Activated T-helper 1 cell treated with anti-CD3 and anti-CD28 coated beads, Interleukin-12 subunit alpha, Interleukin-12 subunit beta, Interleukin-2, Interleukin-4 antibody, amounts not matched to agents 30 ng/mL and 10 ng/mL and 1 ng/mL, durations not matched to agents 14 hours and 24 hours and 36 hours (primary cell): ENCODE data around the gene IL1F10. TPM values are rescaled to one million over a fixed set of nuclear protein-coding genes. Genes with fewer than 3 reads are reported as not detected.

Source experiments
- DNase-seq: peaks from one replicate; pipeline ENCODE4 v3.0.0; 2021; ENCODE audit warnings: low spot score
- H3K27ac Mint-ChIP-seq: one replicate; pipeline ENCODE4 v1.8.0; 2021; ENCODE audit warnings: mild to moderate bottlenecking, mixed read lengths
- H3K27me3 Mint-ChIP-seq: one replicate; pipeline ENCODE4 v1.8.0; 2022; ENCODE audit warnings: mild to moderate bottlenecking, moderate library complexity, mixed read lengths; ENCODE audit not compliant: insufficient read depth
- H3K36me3 Mint-ChIP-seq: one replicate; pipeline ENCODE4 v1.8.0; 2021; ENCODE audit warnings: low read depth, mixed read lengths
- H3K4me1 Mint-ChIP-seq: one replicate; pipeline ENCODE4 v1.8.0; 2021; ENCODE audit warnings: low read depth, mixed read lengths
- H3K4me3 Mint-ChIP-seq: one replicate; pipeline ENCODE4 v1.8.0; 2021; ENCODE audit warnings: mild to moderate bottlenecking, moderate library complexity, mixed read lengths
- H3K9me3 Mint-ChIP-seq: one replicate; pipeline ENCODE4 v1.8.0; 2021; ENCODE audit warnings: mixed read lengths
- intact Hi-C: fragments of 100-400 bp; cut with micrococcal nuclease; formaldehyde crosslinking; loops from one replicate; pipeline ENCODE4 v1.15.1; 2024
- total RNA-seq: library from RNA; stranded (reverse); gene quantifications from 2 replicates; pipeline ENCODE4 v1.2.3, GENCODE V29; 2022

Gene IL1F10, protein sequence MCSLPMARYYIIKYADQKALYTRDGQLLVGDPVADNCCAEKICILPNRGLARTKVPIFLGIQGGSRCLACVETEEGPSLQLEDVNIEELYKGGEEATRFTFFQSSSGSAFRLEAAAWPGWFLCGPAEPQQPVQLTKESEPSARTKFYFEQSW
- not detected in 2 replicates for total RNA-seq

DNA sequence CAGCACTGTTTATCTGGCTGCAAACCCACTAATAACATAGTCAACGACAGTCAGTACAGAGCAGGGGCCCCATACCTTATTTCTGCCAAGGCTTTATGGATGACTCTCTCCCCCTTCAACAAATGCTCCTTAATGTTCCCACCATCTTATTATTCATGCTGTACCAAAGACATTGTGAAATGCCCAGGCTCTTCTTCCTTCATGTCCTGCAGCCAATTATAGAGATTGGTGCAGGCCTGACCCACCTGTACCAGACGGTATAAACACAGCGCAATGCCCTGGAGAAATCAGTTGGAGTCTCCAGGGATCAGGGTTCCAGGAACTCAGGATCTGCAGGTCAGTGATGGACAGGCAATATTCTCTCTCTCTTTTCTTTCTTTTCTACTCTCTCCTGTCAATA, at the start of gene IL1F10:
TSS of gene IL1F10 (plus strand) at position 290 of the 400 bp plus-strand sequence. CDS start 4,769 bp downstream, outside the sequence.
- peaks cover 1% of the 10 kb centered on the region for H3K36me3 Mint-ChIP-seq
- H3K27ac Mint-ChIP-seq: no peak within 1 kb of the TSS

DNA sequence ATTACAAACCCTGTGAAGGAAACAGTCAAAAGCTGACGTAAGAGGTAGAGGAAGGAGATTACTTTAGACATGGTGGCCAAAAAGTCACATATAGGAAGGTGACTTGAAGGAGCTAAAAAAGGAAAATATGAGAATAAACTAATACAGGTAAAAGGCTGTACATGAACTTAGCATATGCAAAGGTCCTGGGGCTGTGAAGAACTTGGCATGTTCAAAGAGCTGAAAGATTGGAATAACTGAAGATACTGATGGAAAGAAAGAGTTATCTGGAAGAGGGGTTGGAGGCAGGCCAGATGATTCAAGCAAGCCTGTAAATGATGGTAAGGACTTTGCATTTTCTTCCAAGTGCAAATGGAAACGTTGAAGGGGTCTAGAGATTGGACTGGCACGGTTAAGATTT, 49.3 kb upstream of the IL1F10 start:
- Mint-ChIP-seq H3K27ac (no peak overlapping the region), H3K9me3 (peaks cover 14% of the 10 kb centered on the region), H3K27me3 (peaks cover 19% of the 10 kb centered on the region), H3K36me3 (no peaks in the 10 kb centered on the region), H3K4me1 (no peaks in the 10 kb centered on the region), H3K4me3 (no peak overlapping the region)
- DNase-seq: no peak
- intact Hi-C loops: no loop called here

More for the DNA sequence above, at the start of gene IL1F10:
- Mint-ChIP-seq H3K27me3 (peaks cover 10% of the 10 kb centered on the region), H3K4me3 (no peak within 1 kb of the TSS), H3K9me3 (peaks cover 12% of the 10 kb centered on the region), H3K4me1 (no peaks in the 10 kb centered on the region)
- no peak for DNase-seq
- intact Hi-C loops: no loop called here

DNA sequence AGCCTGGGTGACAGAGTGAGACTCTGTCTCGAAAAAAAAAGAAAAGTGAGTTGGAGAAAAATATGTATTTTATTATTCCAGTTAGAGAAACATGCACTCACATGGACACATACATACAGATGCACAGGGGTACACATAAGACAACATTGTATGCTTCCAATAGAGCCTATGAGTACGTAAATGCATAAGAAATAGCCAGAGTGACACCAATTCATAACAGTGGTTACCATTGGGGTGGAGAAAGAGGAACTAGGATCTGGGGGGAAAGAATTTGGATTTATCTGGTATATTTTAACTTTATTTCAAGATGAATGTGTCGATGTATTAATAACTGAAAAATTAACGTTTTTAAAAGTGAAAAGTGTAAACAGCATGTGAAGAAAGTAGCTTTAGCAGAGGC, 46.5 kb upstream of the IL1F10 start:
- Mint-ChIP-seq H3K27me3 (peaks cover 35% of the 10 kb centered on the region), H3K27ac (no peak overlapping the region), H3K9me3 (peaks cover 14% of the 10 kb centered on the region), H3K4me3 (no peak overlapping the region), H3K36me3 (no peaks in the 10 kb centered on the region), H3K4me1 (no peaks in the 10 kb centered on the region)
- intact Hi-C loops: no loop called here
- no peak for DNase-seq

DNA sequence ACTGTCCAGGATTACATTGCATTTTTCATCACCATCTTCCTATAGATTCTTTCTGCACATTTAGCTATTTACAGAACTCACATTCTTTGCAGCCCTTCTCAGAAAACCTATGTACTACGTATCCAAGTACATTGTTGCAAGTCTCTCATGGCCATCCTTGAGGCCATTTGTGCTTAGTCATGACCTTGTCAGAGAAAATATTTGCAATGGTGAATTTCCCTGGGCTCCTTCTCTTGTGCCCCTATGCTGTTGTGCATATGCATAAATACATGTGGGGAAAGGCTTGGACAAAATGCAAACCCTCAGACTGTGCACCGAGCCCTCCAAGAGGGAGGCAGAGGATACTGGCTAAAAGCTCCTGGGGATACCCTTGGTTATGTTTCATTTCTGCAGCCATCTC, 43.0 kb upstream of the IL1F10 start:
- H3K36me3 Mint-ChIP-seq: no peaks in the 10 kb centered on the region
- intact Hi-C loops: no loop called here
- H3K27me3 Mint-ChIP-seq: peaks cover 47% of the 10 kb centered on the region
- H3K27ac Mint-ChIP-seq: no peak overlapping the region
- H3K9me3 Mint-ChIP-seq: no peaks in the 10 kb centered on the region
- H3K4me1 Mint-ChIP-seq: no peaks in the 10 kb centered on the region
- no peak overlapping the region for H3K4me3 Mint-ChIP-seq
- no peak for DNase-seq

DNA sequence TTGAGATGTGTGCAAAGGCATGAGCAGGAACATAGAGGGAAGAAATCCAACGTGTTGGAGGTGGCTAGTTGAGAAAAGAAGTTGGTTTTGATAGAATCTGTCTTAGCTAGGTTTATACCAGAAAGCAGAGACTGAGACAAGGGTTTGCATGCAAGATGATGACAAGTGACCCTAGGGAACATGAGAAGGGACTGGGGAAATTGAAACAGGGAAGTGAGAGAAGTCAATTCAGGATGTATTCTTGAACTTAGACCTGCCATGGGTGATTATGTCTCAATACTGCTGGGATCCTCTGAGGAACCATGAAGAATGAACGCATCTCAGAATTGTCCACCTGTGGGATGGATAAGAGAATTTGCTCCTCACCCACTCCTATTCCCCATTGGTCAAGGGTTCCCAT, 42.0 kb upstream of the IL1F10 start:
- H3K27me3 Mint-ChIP-seq: peaks cover 54% of the 10 kb centered on the region
- no peaks in the 10 kb centered on the region for H3K9me3 Mint-ChIP-seq
- H3K4me3 Mint-ChIP-seq: no peak overlapping the region
- H3K27ac Mint-ChIP-seq: no peak overlapping the region
- H3K4me1 Mint-ChIP-seq: no peaks in the 10 kb centered on the region
- DNase-seq: no peak
- H3K36me3 Mint-ChIP-seq: no peaks in the 10 kb centered on the region
- intact Hi-C loops: no loop called here

DNA sequence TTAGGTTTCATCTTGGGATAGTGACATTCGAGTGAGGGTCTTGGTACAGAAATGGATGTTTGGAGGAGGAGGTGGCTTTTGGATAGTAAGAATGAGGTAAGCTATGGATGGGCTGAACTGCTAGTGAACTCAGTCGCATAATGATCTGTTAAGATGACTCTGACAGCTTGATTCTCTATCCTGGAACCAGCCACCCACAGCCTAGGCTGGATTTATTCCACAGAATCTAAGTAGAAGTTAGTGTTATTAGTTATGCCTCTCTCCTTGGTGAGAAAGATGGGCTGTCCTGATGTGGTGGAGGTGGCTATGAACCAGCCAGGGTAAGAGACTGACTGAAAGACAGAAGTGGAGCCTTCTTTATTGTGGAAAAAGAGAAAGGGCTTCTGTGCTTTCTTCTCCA, 40.1 kb upstream of the IL1F10 start:
- H3K27me3 Mint-ChIP-seq: peaks cover 54% of the 10 kb centered on the region
- no peak overlapping the region for H3K27ac Mint-ChIP-seq
- H3K36me3 Mint-ChIP-seq: no peaks in the 10 kb centered on the region
- H3K4me3 Mint-ChIP-seq: no peak overlapping the region
- no peaks in the 10 kb centered on the region for H3K9me3 Mint-ChIP-seq
- intact Hi-C loops: no loop called here
- DNase-seq: no peak
- H3K4me1 Mint-ChIP-seq: no peaks in the 10 kb centered on the region

DNA sequence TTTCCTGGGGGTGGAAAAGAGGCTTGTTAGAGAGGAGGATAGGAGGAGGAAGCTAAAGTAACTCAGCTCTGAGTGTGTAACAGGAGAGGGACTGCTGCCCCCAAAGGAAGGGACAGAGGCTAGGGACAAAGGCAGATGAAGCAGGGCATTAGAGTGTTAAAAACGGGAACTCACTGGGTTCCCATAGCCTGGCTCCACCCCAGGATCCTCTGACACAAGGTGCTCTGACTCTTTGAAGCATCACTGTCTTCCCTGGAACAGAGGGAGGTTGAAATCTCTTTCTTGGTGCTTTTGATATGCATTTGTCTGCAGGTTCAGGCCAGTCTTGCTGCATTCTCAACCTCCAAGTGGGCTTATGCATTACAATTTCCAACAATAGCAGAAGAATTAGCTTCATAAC, 39.7 kb upstream of the IL1F10 start:
- no peaks in the 10 kb centered on the region for H3K9me3 Mint-ChIP-seq
- peaks cover 54% of the 10 kb centered on the region for H3K27me3 Mint-ChIP-seq
- no peak overlapping the region for H3K4me3 Mint-ChIP-seq
- H3K27ac Mint-ChIP-seq: no peak overlapping the region
- H3K36me3 Mint-ChIP-seq: no peaks in the 10 kb centered on the region
- DNase-seq: no peak
- no peaks in the 10 kb centered on the region for H3K4me1 Mint-ChIP-seq
- intact Hi-C loops: no loop called here

DNA sequence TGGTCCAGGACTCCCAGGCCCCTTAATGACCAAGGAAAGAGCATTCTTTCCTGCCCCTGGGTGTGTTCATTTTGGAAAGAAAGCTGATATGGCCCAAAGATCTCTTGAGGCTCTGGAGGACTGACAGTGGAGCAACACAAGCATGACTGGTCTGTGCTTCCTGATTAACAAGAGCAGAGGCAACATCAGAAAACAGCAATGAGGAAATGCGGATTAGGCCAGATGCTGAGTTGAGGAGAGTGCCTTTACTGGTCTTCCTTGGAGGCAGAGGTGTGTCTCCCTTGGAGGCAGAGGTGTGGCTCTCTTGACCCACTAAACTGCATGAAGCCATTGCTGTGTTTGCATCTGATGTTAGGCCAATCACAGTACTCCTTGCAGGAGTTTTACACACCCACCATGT, 35.0 kb upstream of the IL1F10 start:
- no peaks in the 10 kb centered on the region for H3K4me1 Mint-ChIP-seq
- no peak overlapping the region for H3K4me3 Mint-ChIP-seq
- H3K36me3 Mint-ChIP-seq: no peaks in the 10 kb centered on the region
- intact Hi-C loops: no loop called here
- peaks cover 26% of the 10 kb centered on the region for H3K27me3 Mint-ChIP-seq
- H3K27ac Mint-ChIP-seq: no peak overlapping the region
- H3K9me3 Mint-ChIP-seq: no peaks in the 10 kb centered on the region
- no peak for DNase-seq

DNA sequence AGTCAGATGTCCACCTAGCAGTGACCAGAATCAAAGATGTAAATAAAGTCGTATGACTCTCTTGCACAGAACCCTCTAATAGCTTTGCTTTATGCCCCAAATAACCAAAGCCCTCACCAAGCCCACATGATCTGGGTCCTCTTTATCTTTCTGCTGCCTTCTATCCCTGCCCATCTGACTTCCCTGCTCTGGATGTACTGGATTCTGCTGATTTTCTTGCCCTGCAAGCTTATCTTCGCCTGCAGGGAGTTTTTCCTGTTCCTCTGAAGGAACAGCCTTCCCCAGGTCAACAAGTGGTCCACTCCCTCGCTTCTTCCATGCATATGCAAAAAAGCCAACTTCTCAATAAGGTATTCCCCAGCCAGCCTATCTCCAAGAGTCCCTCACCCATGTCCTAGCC, 33.8 kb upstream of the IL1F10 start:
- Mint-ChIP-seq H3K4me3 (no peak overlapping the region), H3K9me3 (no peaks in the 10 kb centered on the region), H3K4me1 (no peaks in the 10 kb centered on the region), H3K27ac (no peak overlapping the region), H3K36me3 (no peaks in the 10 kb centered on the region), H3K27me3 (peaks cover 19% of the 10 kb centered on the region)
- no peak for DNase-seq
- intact Hi-C loops: no loop called here

GRCh38 chr2:113036763-113037162, 31.0 kb upstream of the IL1F10 start:
- Mint-ChIP-seq H3K36me3 (no peaks in the 10 kb centered on the region), H3K4me3 (no peak overlapping the region), H3K27me3 (peaks cover 15% of the 10 kb centered on the region), H3K4me1 (no peaks in the 10 kb centered on the region), H3K27ac (no peak overlapping the region), H3K9me3 (no peaks in the 10 kb centered on the region)
- no peak for DNase-seq
- intact Hi-C loops: no loop called here

DNA sequence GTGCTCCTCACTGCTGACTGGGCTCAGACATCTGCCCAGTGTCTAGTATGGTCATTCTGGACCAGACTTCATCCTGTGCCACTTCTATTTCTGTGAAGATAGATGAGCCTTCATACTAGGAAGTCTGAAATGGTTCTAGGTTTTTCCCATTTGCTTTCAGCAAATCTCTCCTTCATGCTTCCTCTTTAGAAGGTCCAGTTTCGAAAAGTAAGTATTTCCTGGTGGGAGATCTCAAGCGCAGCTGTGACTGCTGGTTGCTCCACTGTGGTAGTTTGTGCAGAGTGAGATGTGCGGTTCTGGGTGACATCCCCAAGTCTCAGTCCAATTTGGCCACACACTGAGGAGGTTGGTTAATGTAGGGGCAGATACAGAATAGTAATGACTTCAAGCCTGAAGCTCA, 29.5 kb upstream of the IL1F10 start:
- DNase-seq: no peak
- H3K9me3 Mint-ChIP-seq: no peaks in the 10 kb centered on the region
- no peaks in the 10 kb centered on the region for H3K36me3 Mint-ChIP-seq
- H3K4me1 Mint-ChIP-seq: no peaks in the 10 kb centered on the region
- no peak overlapping the region for H3K27ac Mint-ChIP-seq
- intact Hi-C loops: no loop called here
- H3K4me3 Mint-ChIP-seq: no peak overlapping the region
- H3K27me3 Mint-ChIP-seq: peaks cover 27% of the 10 kb centered on the region

GRCh38 chr2:113039158-113039557, 28.6 kb upstream of the IL1F10 start:
- no peak for DNase-seq
- intact Hi-C loops: no loop called here
- H3K27ac Mint-ChIP-seq: no peak overlapping the region
- H3K4me1 Mint-ChIP-seq: no peaks in the 10 kb centered on the region
- no peak overlapping the region for H3K4me3 Mint-ChIP-seq
- H3K36me3 Mint-ChIP-seq: no peaks in the 10 kb centered on the region
- no peaks in the 10 kb centered on the region for H3K9me3 Mint-ChIP-seq
- H3K27me3 Mint-ChIP-seq: peaks cover 33% of the 10 kb centered on the region

- no peak for DNase-seq
- no peak overlapping the region for H3K4me3 Mint-ChIP-seq
- intact Hi-C loops: no loop called here
- no peak overlapping the region for H3K27ac Mint-ChIP-seq
- H3K27me3 Mint-ChIP-seq: peaks cover 33% of the 10 kb centered on the region
- H3K36me3 Mint-ChIP-seq: no peaks in the 10 kb centered on the region
- H3K4me1 Mint-ChIP-seq: no peaks in the 10 kb centered on the region
- H3K9me3 Mint-ChIP-seq: no peaks in the 10 kb centered on the region
Measured at GRCh38 chr2:113039719-113040118, 28.1 kb upstream of the IL1F10 start.

- Mint-ChIP-seq H3K27ac (no peak overlapping the region), H3K4me1 (no peaks in the 10 kb centered on the region), H3K27me3 (peaks cover 35% of the 10 kb centered on the region), H3K36me3 (no peaks in the 10 kb centered on the region), H3K4me3 (no peak overlapping the region), H3K9me3 (no peaks in the 10 kb centered on the region)
- DNase-seq: no peak
- intact Hi-C loops: no loop called here
Measured at GRCh38 chr2:113041871-113042270, 25.9 kb upstream of the IL1F10 start.
